Activated naive CD8-positive, alpha-beta T cell treated with anti-CD3 and anti-CD28 coated beads, Interleukin-2, amount 50 U/mL, for 24 hours (primary cell): Measurements from ENCODE around the gene CEBPA.
A peak's percentile ranks its signal among the peaks of the same experiment; 100 is the strongest.

Experiments
- ATAC-seq: fragments of 150-1000 bp; cut with Tn5 transposase; one replicate; pipeline ENCODE4 v1.10.0; 2021
- DNase-seq: peaks from one replicate; pipeline ENCODE4 v3.0.0; 2021
- H3K27ac Mint-ChIP-seq: one replicate; pipeline ENCODE4 v1.8.0; 2021; ENCODE audit warnings: mild to moderate bottlenecking, mixed read lengths
- H3K27me3 Mint-ChIP-seq: one replicate; pipeline ENCODE4 v1.8.0; 2021; ENCODE audit warnings: mixed read lengths
- H3K36me3 Mint-ChIP-seq: one replicate; pipeline ENCODE4 v1.8.0; 2021; ENCODE audit warnings: low read depth, mixed read lengths
- H3K4me1 Mint-ChIP-seq: one replicate; pipeline ENCODE4 v1.8.0; 2021; ENCODE audit warnings: mixed read lengths
- H3K4me3 Mint-ChIP-seq: one replicate; pipeline ENCODE4 v1.8.0; 2021; ENCODE audit warnings: mild to moderate bottlenecking, moderate library complexity, mixed read lengths
- H3K9me3 Mint-ChIP-seq: one replicate; pipeline ENCODE4 v1.8.0; 2021; ENCODE audit warnings: mixed read lengths

The CEBPA gene

GRCh38 chr19:33267706-33268105, 34.6 kb downstream of the CEBPA start:
- Mint-ChIP-seq H3K27me3 (peaks cover 8% of the 10 kb centered on the region), H3K4me3 (no peak overlapping the region), H3K27ac (no peak overlapping the region), H3K36me3 (no peaks in the 10 kb centered on the region), H3K9me3 (no peaks in the 10 kb centered on the region), H3K4me1 (no peaks in the 10 kb centered on the region)
- ATAC-seq = no peak
- no peak for DNase-seq

- Mint-ChIP-seq H3K9me3 (no peaks in the 10 kb centered on the region), H3K4me3 (no peak overlapping the region), H3K4me1 (peaks cover 1% of the 10 kb centered on the region), H3K27ac (no peak overlapping the region), H3K27me3 (peaks cover 10% of the 10 kb centered on the region), H3K36me3 (no peaks in the 10 kb centered on the region)
- DNase-seq (no peak), ATAC-seq (no peak)
These were observed 35.3 kb downstream of the CEBPA start for GRCh38 chr19:33266974-33267484.

GRCh38 chr19:33264881-33265445, 37.4 kb downstream of the CEBPA start:
- DNase-seq (no peak), ATAC-seq (no peak)
- no peaks in the 10 kb centered on the region for H3K9me3 Mint-ChIP-seq
- H3K36me3 Mint-ChIP-seq = no peaks in the 10 kb centered on the region
- peaks cover 12% of the 10 kb centered on the region for H3K4me1 Mint-ChIP-seq
- no peak overlapping the region for H3K27ac Mint-ChIP-seq
- no peak overlapping the region for H3K4me3 Mint-ChIP-seq
- H3K27me3 Mint-ChIP-seq = peaks cover 19% of the 10 kb centered on the region

- ATAC-seq (no peak), DNase-seq (no peak)
- Mint-ChIP-seq H3K9me3 (no peaks in the 10 kb centered on the region), H3K4me1 (peaks cover 12% of the 10 kb centered on the region), H3K27me3 (peaks cover 23% of the 10 kb centered on the region), H3K36me3 (no peaks in the 10 kb centered on the region), H3K27ac (no peak overlapping the region), H3K4me3 (no peak overlapping the region)
These were observed 38.9 kb downstream of the CEBPA start for GRCh38 chr19:33263325-33264023.

GRCh38 chr19:33261511-33262189, 40.7 kb downstream of the CEBPA start:
- Mint-ChIP-seq H3K4me1 (peaks cover 12% of the 10 kb centered on the region), H3K4me3 (no peak overlapping the region), H3K27me3 (peaks cover 23% of the 10 kb centered on the region), H3K27ac (no peak overlapping the region), H3K9me3 (no peaks in the 10 kb centered on the region), H3K36me3 (no peaks in the 10 kb centered on the region)
- ATAC-seq = no peak
- no peak for DNase-seq

GRCh38 chr19:33260628-33261418, 41.5 kb downstream of the CEBPA start:
- no peak overlapping the region for H3K27ac Mint-ChIP-seq
- no peaks in the 10 kb centered on the region for H3K36me3 Mint-ChIP-seq
- H3K9me3 Mint-ChIP-seq = no peaks in the 10 kb centered on the region
- peaks cover 12% of the 10 kb centered on the region for H3K4me1 Mint-ChIP-seq
- peaks cover 23% of the 10 kb centered on the region for H3K27me3 Mint-ChIP-seq
- ATAC-seq (peak; percentile 40), DNase-seq (no peak)
- no peak overlapping the region for H3K4me3 Mint-ChIP-seq

GRCh38 chr19:33259539-33259938, 42.8 kb downstream of the CEBPA start:
- DNase-seq = no peak
- Mint-ChIP-seq H3K9me3 (no peaks in the 10 kb centered on the region), H3K27ac (no peak overlapping the region), H3K36me3 (no peaks in the 10 kb centered on the region), H3K4me3 (no peak overlapping the region), H3K4me1 (peaks cover 12% of the 10 kb centered on the region), H3K27me3 (peaks cover 22% of the 10 kb centered on the region)
- ATAC-seq = no peak

GRCh38 chr19:33257828-33258227, 44.5 kb downstream of the CEBPA start:
- no peak for ATAC-seq
- H3K27ac Mint-ChIP-seq = no peak overlapping the region
- H3K4me1 Mint-ChIP-seq = peaks cover 12% of the 10 kb centered on the region
- H3K9me3 Mint-ChIP-seq = no peaks in the 10 kb centered on the region
- H3K27me3 Mint-ChIP-seq = peaks cover 17% of the 10 kb centered on the region
- no peaks in the 10 kb centered on the region for H3K36me3 Mint-ChIP-seq
- DNase-seq = no peak
- no peak overlapping the region for H3K4me3 Mint-ChIP-seq

- peaks cover 5% of the 10 kb centered on the region for H3K4me1 Mint-ChIP-seq
- ATAC-seq (no peak), DNase-seq (no peak)
- peaks cover 8% of the 10 kb centered on the region for H3K27me3 Mint-ChIP-seq
- H3K36me3 Mint-ChIP-seq = no peaks in the 10 kb centered on the region
- H3K4me3 Mint-ChIP-seq = no peak overlapping the region
- no peaks in the 10 kb centered on the region for H3K9me3 Mint-ChIP-seq
- H3K27ac Mint-ChIP-seq = no peak overlapping the region
These were observed 46.1 kb downstream of the CEBPA start for GRCh38 chr19:33256261-33256660.

GRCh38 chr19:33255781-33256180, 46.6 kb downstream of the CEBPA start:
- no peak for DNase-seq
- H3K4me3 Mint-ChIP-seq = no peak overlapping the region
- peaks cover 3% of the 10 kb centered on the region for H3K4me1 Mint-ChIP-seq
- H3K36me3 Mint-ChIP-seq = no peaks in the 10 kb centered on the region
- H3K9me3 Mint-ChIP-seq = no peaks in the 10 kb centered on the region
- H3K27me3 Mint-ChIP-seq = peaks cover 6% of the 10 kb centered on the region
- no peak overlapping the region for H3K27ac Mint-ChIP-seq
- ATAC-seq = no peak

- H3K4me1 Mint-ChIP-seq = no peaks in the 10 kb centered on the region
These were observed 48.0 kb downstream of the CEBPA start for GRCh38 chr19:33254245-33254824.

GRCh38 chr19:33252971-33253370, 49.4 kb downstream of the CEBPA start:
- Mint-ChIP-seq H3K4me3 (no peak overlapping the region), H3K27ac (no peak overlapping the region), H3K9me3 (no peaks in the 10 kb centered on the region), H3K27me3 (no peaks in the 10 kb centered on the region), H3K4me1 (no peaks in the 10 kb centered on the region), H3K36me3 (no peaks in the 10 kb centered on the region)
- DNase-seq = no peak
- ATAC-seq = no peak

More at GRCh38 chr19:33254245-33254824, 48.0 kb downstream of the CEBPA start:
- H3K27ac Mint-ChIP-seq = no peak overlapping the region
- no peak overlapping the region for H3K4me3 Mint-ChIP-seq
- DNase-seq (no peak), ATAC-seq (peak; percentile 22)
- H3K27me3 Mint-ChIP-seq = peaks cover under 1% of the 10 kb centered on the region
- no peaks in the 10 kb centered on the region for H3K36me3 Mint-ChIP-seq
- no peaks in the 10 kb centered on the region for H3K9me3 Mint-ChIP-seq

GRCh38 chr19:33252418-33252962, 49.8 kb downstream of the CEBPA start:
- H3K27ac Mint-ChIP-seq = no peak overlapping the region
- H3K4me3 Mint-ChIP-seq = no peak overlapping the region
- ATAC-seq = no peak
- H3K4me1 Mint-ChIP-seq = no peaks in the 10 kb centered on the region
- no peaks in the 10 kb centered on the region for H3K36me3 Mint-ChIP-seq
- H3K9me3 Mint-ChIP-seq = no peaks in the 10 kb centered on the region
- DNase-seq = no peak
- H3K27me3 Mint-ChIP-seq = no peaks in the 10 kb centered on the region

- DNase-seq (no peak), ATAC-seq (no peak)
- Mint-ChIP-seq H3K4me3 (no peak overlapping the region), H3K27ac (no peak overlapping the region), H3K27me3 (no peaks in the 10 kb centered on the region), H3K36me3 (no peaks in the 10 kb centered on the region), H3K9me3 (no peaks in the 10 kb centered on the region), H3K4me1 (no peaks in the 10 kb centered on the region)
These were observed 50.7 kb downstream of the CEBPA start for GRCh38 chr19:33251526-33252090.
